ENCODE results near the gene ADGRF4. TPM values are rescaled to one million over a fixed set of nuclear protein-coding genes. Genes with fewer than 3 reads are reported as not detected.

The ADGRF4 gene
- polyA plus RNA-seq, 1 donor from 2014 or later, result not detected

DNA sequence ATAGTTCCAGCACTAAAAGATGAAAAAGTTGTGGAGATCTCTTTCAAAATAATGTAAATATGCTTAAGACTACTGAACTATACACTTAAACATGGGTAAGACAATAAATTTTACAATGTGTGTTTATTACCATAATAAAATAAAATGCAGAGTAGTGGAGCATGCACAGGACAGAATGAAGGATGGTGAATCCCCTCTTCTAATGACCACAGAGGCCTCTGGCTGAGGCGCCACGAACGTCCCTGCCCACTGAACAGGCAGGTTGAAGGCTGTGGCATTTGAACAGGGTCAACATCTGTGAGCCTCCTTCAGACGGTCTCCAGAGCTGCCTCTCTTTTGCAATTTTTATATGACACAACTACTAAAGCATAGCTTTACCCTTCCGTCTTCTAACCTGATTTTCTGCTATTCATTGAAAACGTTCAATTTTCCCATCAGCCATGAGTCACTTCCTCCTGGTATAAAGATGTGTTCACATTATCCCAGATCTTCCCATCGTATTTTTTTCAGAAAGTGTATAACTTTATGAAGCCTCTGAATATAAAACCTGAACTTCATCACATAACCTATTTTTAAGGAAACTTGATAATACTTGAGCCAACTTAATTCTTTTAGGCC is 37.8 kb downstream of the ADGRF4 start:
- no peaks in the 10 kb centered on the region for H3K9me2 ChIP-seq (ENCODE audit: insufficient read depth, low read length)
- no peaks in the 10 kb centered on the region for H3K36me3 ChIP-seq (ENCODE audit: insufficient read depth, low read length)
- TF ChIP-seq, protein P1, sequence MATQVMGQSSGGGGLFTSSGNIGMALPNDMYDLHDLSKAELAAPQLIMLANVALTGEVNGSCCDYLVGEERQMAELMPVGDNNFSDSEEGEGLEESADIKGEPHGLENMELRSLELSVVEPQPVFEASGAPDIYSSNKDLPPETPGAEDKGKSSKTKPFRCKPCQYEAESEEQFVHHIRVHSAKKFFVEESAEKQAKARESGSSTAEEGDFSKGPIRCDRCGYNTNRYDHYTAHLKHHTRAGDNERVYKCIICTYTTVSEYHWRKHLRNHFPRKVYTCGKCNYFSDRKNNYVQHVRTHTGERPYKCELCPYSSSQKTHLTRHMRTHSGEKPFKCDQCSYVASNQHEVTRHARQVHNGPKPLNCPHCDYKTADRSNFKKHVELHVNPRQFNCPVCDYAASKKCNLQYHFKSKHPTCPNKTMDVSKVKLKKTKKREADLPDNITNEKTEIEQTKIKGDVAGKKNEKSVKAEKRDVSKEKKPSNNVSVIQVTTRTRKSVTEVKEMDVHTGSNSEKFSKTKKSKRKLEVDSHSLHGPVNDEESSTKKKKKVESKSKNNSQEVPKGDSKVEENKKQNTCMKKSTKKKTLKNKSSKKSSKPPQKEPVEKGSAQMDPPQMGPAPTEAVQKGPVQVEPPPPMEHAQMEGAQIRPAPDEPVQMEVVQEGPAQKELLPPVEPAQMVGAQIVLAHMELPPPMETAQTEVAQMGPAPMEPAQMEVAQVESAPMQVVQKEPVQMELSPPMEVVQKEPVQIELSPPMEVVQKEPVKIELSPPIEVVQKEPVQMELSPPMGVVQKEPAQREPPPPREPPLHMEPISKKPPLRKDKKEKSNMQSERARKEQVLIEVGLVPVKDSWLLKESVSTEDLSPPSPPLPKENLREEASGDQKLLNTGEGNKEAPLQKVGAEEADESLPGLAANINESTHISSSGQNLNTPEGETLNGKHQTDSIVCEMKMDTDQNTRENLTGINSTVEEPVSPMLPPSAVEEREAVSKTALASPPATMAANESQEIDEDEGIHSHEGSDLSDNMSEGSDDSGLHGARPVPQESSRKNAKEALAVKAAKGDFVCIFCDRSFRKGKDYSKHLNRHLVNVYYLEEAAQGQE (IDR thresholded peaks at IDR 0.05; ENCODE audit: borderline replicate concordance), result no peak
- TF ChIP-seq TAF1 (IDR thresholded peaks at IDR 0.05; ENCODE audit: low read depth), result no peak
- TF ChIP-seq, protein P2, sequence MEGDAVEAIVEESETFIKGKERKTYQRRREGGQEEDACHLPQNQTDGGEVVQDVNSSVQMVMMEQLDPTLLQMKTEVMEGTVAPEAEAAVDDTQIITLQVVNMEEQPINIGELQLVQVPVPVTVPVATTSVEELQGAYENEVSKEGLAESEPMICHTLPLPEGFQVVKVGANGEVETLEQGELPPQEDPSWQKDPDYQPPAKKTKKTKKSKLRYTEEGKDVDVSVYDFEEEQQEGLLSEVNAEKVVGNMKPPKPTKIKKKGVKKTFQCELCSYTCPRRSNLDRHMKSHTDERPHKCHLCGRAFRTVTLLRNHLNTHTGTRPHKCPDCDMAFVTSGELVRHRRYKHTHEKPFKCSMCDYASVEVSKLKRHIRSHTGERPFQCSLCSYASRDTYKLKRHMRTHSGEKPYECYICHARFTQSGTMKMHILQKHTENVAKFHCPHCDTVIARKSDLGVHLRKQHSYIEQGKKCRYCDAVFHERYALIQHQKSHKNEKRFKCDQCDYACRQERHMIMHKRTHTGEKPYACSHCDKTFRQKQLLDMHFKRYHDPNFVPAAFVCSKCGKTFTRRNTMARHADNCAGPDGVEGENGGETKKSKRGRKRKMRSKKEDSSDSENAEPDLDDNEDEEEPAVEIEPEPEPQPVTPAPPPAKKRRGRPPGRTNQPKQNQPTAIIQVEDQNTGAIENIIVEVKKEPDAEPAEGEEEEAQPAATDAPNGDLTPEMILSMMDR (IDR thresholded peaks at IDR 0.05; ENCODE audit: poor library complexity, severe bottlenecking), result no peak
- TF ChIP-seq MXI1 (conservative IDR thresholded peaks at IDR 0.05; ENCODE audit: poor library complexity, severe bottlenecking), result no peak
- TF ChIP-seq SMC3 (conservative IDR thresholded peaks at IDR 0.05; ENCODE audit: poor library complexity), result no peak
- TF ChIP-seq POLR2AphosphoS5 (IDR thresholded peaks at IDR 0.05), result no peak
- TF ChIP-seq EP300 (conservative IDR thresholded peaks at IDR 0.05; ENCODE audit: poor library complexity, severe bottlenecking), result no peak
- TF ChIP-seq EZH2 (IDR thresholded peaks at IDR 0.05; ENCODE audit: borderline replicate concordance, insufficient read depth, low read length, poor library complexity, severe bottlenecking), result no peak
- no peak for TF ChIP-seq RAD21 (conservative IDR thresholded peaks at IDR 0.05)
- no peak overlapping the region for H2AFZ ChIP-seq (ENCODE audit: low read depth, low read length)
- H3K79me2 ChIP-seq (replicated peaks; ENCODE audit: insufficient read depth, low read length), result no peaks in the 10 kb centered on the region
- H3K9ac ChIP-seq (ENCODE audit: low read length), result no peak overlapping the region
- no peaks in the 10 kb centered on the region for H4K20me1 ChIP-seq (ENCODE audit: insufficient read depth)
- no peak overlapping the region for H3K4me3 ChIP-seq (ENCODE audit: low read length)
- H3K4me2 ChIP-seq (ENCODE audit: low read length), result no peak overlapping the region
- H3K27ac ChIP-seq (ENCODE audit: low read length), result no peak overlapping the region
- H3K9me3 ChIP-seq (ENCODE audit: low read length), result no peaks in the 10 kb centered on the region
- H3K27me3 ChIP-seq (ENCODE audit: insufficient read depth, low read depth, low read length), result no peaks in the 10 kb centered on the region
- H3F3A ChIP-seq (ENCODE audit: insufficient read depth, low read length, poor library complexity, severe bottlenecking), result no peaks in the 10 kb centered on the region

- no peaks in the 10 kb centered on the region for H3K9me3 ChIP-seq (ENCODE audit: low read length)
- no peak for TF ChIP-seq MXI1 (conservative IDR thresholded peaks at IDR 0.05; ENCODE audit: poor library complexity, severe bottlenecking)
- no peak for TF ChIP-seq EP300 (conservative IDR thresholded peaks at IDR 0.05; ENCODE audit: poor library complexity, severe bottlenecking)
- TF ChIP-seq RAD21 (conservative IDR thresholded peaks at IDR 0.05), result no peak
- TF ChIP-seq TAF1 (IDR thresholded peaks at IDR 0.05; ENCODE audit: low read depth), result no peak
- TF ChIP-seq, protein P1 (IDR thresholded peaks at IDR 0.05; ENCODE audit: borderline replicate concordance), result no peak
- TF ChIP-seq EZH2 (IDR thresholded peaks at IDR 0.05; ENCODE audit: borderline replicate concordance, insufficient read depth, low read length, poor library complexity, severe bottlenecking), result no peak
- TF ChIP-seq POLR2AphosphoS5 (IDR thresholded peaks at IDR 0.05), result no peak
- no peak for TF ChIP-seq SMC3 (conservative IDR thresholded peaks at IDR 0.05; ENCODE audit: poor library complexity)
- TF ChIP-seq, protein P2 (IDR thresholded peaks at IDR 0.05; ENCODE audit: poor library complexity, severe bottlenecking), result no peak
Measured at GRCh38 chr6:47737406-47737805, 39.0 kb downstream of the ADGRF4 start.

More at GRCh38 chr6:47737406-47737805, 39.0 kb downstream of the ADGRF4 start:
- H3K79me2 ChIP-seq (replicated peaks; ENCODE audit: insufficient read depth, low read length), result no peaks in the 10 kb centered on the region
- no peak overlapping the region for H3K9ac ChIP-seq (ENCODE audit: low read length)
- H3K27me3 ChIP-seq (ENCODE audit: insufficient read depth, low read depth, low read length), result no peaks in the 10 kb centered on the region
- no peak overlapping the region for H3K4me3 ChIP-seq (ENCODE audit: low read length)
- no peak overlapping the region for H2AFZ ChIP-seq (ENCODE audit: low read depth, low read length)
- no peak overlapping the region for H3K27ac ChIP-seq (ENCODE audit: low read length)
- H4K20me1 ChIP-seq (ENCODE audit: insufficient read depth), result no peaks in the 10 kb centered on the region
- no peaks in the 10 kb centered on the region for H3K36me3 ChIP-seq (ENCODE audit: insufficient read depth, low read length)
- no peaks in the 10 kb centered on the region for H3K9me2 ChIP-seq (ENCODE audit: insufficient read depth, low read length)
- no peak overlapping the region for H3K4me2 ChIP-seq (ENCODE audit: low read length)
- H3F3A ChIP-seq (ENCODE audit: insufficient read depth, low read length, poor library complexity, severe bottlenecking), result no peaks in the 10 kb centered on the region
